H1 (cell line): ENCODE results near the gene INAFM2. TPM values are rescaled to one million over a fixed set of nuclear protein-coding genes. Genes with fewer than 3 reads are reported as not detected.

Experiments used
- polyA plus RNA-seq, 7 experiments: library from polyadenylated mRNA; depleted of rRNA in 3 of 7; stranded (reverse) in 5 of 7; unstranded in 2 of 7; fragments of >200 nt in 5 of 7; fragments of 200-250 nt in 2 of 7; gene quantifications; 1 replicate in 5 of 7; 2 replicates in 1 of 7; 4 replicates in 1 of 7; pipeline versions ENCODE4 v1.2.1 to v1.2.3, GENCODE V29; 2011 to 2013; ENCODE audit warnings: missing spikeins in 2 of 7, mixed read lengths in 2 of 7
- total RNA-seq: library from RNA; stranded (reverse); fragmentation: NEBNext Ultra II Directional; extraction: Animal tissue kit (Norgen Biotek cat#: 25700); gene quantifications from 2 replicates; pipeline ENCODE4 v1.2.1, GENCODE V29; 2021
- TF ChIP-seq, protein P1 (sequence below): IDR thresholded peaks from 2 replicates; pipeline ENCODE4 v1.6.1; 2012; ENCODE audit warnings: low read length, inconsistent platforms

The INAFM2 gene
- total and polyA plus RNA-seq, 2 of the 8 experiments (the other 6 are each of a cell fraction or from before 2014, with no cell fraction given), result 15.3 to 35.1 TPM

DNA sequence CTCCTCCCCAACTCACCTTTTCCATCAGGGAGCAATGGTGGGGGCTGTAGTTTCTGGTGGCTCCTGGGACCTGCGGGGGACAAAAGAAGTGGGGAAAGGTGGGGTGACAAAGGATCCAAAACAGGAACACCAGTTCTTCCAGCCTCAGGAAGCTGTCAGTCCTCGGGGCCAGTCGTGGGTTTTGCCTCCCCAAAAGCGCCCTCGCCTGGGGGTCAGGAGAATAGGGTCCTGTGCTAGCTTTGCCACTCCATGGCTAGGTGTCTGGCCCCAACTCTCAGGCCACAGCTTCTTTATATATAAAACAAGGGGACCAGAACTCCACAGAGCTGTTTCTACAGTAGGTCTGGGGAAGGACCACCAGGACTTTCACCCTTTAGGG lies 13.2 kb downstream of the INAFM2 start (continued):
- TF ChIP-seq, protein P1, sequence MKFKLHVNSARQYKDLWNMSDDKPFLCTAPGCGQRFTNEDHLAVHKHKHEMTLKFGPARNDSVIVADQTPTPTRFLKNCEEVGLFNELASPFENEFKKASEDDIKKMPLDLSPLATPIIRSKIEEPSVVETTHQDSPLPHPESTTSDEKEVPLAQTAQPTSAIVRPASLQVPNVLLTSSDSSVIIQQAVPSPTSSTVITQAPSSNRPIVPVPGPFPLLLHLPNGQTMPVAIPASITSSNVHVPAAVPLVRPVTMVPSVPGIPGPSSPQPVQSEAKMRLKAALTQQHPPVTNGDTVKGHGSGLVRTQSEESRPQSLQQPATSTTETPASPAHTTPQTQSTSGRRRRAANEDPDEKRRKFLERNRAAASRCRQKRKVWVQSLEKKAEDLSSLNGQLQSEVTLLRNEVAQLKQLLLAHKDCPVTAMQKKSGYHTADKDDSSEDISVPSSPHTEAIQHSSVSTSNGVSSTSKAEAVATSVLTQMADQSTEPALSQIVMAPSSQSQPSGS, result no peak
